Large intestine (tissue), 12 donors: ENCODE results near the gene UGT2B17. TPM values are rescaled to one million over a fixed set of nuclear protein-coding genes. Genes with fewer than 3 reads are reported as not detected.
"Not testable (repeated sequence)": the region's sequence is repeated elsewhere in the genome, so short reads cannot be mapped to it uniquely, and the experiment has no call there.

Experiments used
- DNase-seq, 2 donors: peaks; one replicate each; pipeline versions ENCODE4 v3.0.0 to v3.0.0-alpha.2; 2013
- H3K27ac ChIP-seq: one replicate; pipeline ENCODE4 v1.5.1; 2013; ENCODE audit warnings: low read length
- H3K27me3 ChIP-seq: 2 replicates; pipeline ENCODE4 v1.6.1; 2013; ENCODE audit warnings: low read length; ENCODE audit not compliant: control insufficient read depth, insufficient read depth
- H3K36me3 ChIP-seq: 2 replicates; pipeline ENCODE4 v1.6.1; 2013; ENCODE audit warnings: low read length; ENCODE audit not compliant: control insufficient read depth, insufficient read depth
- H3K4me1 ChIP-seq: one replicate; pipeline ENCODE4 v1.6.1; 2013; ENCODE audit warnings: low read length; ENCODE audit not compliant: control insufficient read depth, insufficient read depth
- H3K4me3 ChIP-seq: one replicate; pipeline ENCODE4 v1.5.1; 2013; ENCODE audit warnings: low read length
- H3K9me3 ChIP-seq: one replicate; pipeline ENCODE4 v1.6.1; 2013; ENCODE audit warnings: mild to moderate bottlenecking, low read depth, low read length, moderate library complexity; ENCODE audit not compliant: control insufficient read depth
- WGBS: methylation state at CpG from one replicate; pipeline ENCODE4 v1.1.5; 2013; ENCODE audit warnings: low lambda C conversion rate; ENCODE audit not compliant: insufficient coverage; 5-methylcytosine and 5-hydroxymethylcytosine counted together
- long read RNA-seq, 11 donors: transcript quantifications; one replicate each; lab custom pipeline, GENCODE V29; 2026
- polyA plus RNA-seq: library from polyadenylated mRNA; unstranded; fragments of 120-200 nt; gene quantifications from one replicate; pipeline ENCODE4 v1.2.1, GENCODE V29; 2013

UGT2B17 gene
- 287 TPM for polyA plus RNA-seq
- long read RNA-seq, donor 1, transcript UGT2B17-201 (6 exons, 2,077 nt), result major isoform, 42 of 50 reads
- long read RNA-seq, donor 1, partial matches to known transcripts, result 8 of 50 reads
- long read RNA-seq, donor 1, other reads (novel, unspliced or antisense), result 0 of 50 reads
- long read RNA-seq, donor 2, transcript UGT2B17-201 (6 exons, 2,077 nt), result major isoform, 63 of 75 reads
- long read RNA-seq, donor 2, partial matches to known transcripts, result 7 of 75 reads
- long read RNA-seq, donor 2, other reads (novel, unspliced or antisense), result 5 of 75 reads
- long read RNA-seq, donor 3, transcript UGT2B17-201 (6 exons, 2,077 nt), result major isoform, 155 of 329 reads
- long read RNA-seq, donor 3, partial matches to known transcripts, result 164 of 329 reads
- long read RNA-seq, donor 3, other reads (novel, unspliced or antisense), result 10 of 329 reads
- long read RNA-seq, donor 4, transcript UGT2B17-201 (6 exons, 2,077 nt), result major isoform, 28 of 34 reads
- long read RNA-seq, donor 4, partial matches to known transcripts, result 6 of 34 reads
- long read RNA-seq, donor 4, other reads (novel, unspliced or antisense), result 0 of 34 reads
- long read RNA-seq, donor 5, transcript UGT2B17-201 (6 exons, 2,077 nt), result major isoform, 85 of 93 reads
- long read RNA-seq, donor 5, partial matches to known transcripts, result 8 of 93 reads
- long read RNA-seq, donor 5, other reads (novel, unspliced or antisense), result 0 of 93 reads
- long read RNA-seq, donor 6, result 0 reads
- long read RNA-seq, donor 7, transcript UGT2B17-201 (6 exons, 2,077 nt), result major isoform, 55 of 67 reads
- long read RNA-seq, donor 7, partial matches to known transcripts, result 12 of 67 reads
- long read RNA-seq, donor 7, other reads (novel, unspliced or antisense), result 0 of 67 reads
- long read RNA-seq, donor 8, transcript UGT2B17-201 (6 exons, 2,077 nt), result major isoform, 129 of 189 reads
- long read RNA-seq, donor 8, partial matches to known transcripts, result 60 of 189 reads
- long read RNA-seq, donor 8, other reads (novel, unspliced or antisense), result 0 of 189 reads
- long read RNA-seq, donor 9, transcript UGT2B17-201 (6 exons, 2,077 nt), result major isoform, 84 of 110 reads
- long read RNA-seq, donor 9, partial matches to known transcripts, result 20 of 110 reads
- long read RNA-seq, donor 9, other reads (novel, unspliced or antisense), result 6 of 110 reads
- long read RNA-seq, donor 10, transcript UGT2B17-201 (6 exons, 2,077 nt), result major isoform, 119 of 158 reads
- long read RNA-seq, donor 10, partial matches to known transcripts, result 39 of 158 reads
- long read RNA-seq, donor 10, other reads (novel, unspliced or antisense), result 0 of 158 reads
- long read RNA-seq, donor 11, transcript UGT2B17-201 (6 exons, 2,077 nt), result major isoform, 26 of 47 reads
- long read RNA-seq, donor 11, partial matches to known transcripts, result 21 of 47 reads
- long read RNA-seq, donor 11, other reads (novel, unspliced or antisense), result 0 of 47 reads

DNA sequence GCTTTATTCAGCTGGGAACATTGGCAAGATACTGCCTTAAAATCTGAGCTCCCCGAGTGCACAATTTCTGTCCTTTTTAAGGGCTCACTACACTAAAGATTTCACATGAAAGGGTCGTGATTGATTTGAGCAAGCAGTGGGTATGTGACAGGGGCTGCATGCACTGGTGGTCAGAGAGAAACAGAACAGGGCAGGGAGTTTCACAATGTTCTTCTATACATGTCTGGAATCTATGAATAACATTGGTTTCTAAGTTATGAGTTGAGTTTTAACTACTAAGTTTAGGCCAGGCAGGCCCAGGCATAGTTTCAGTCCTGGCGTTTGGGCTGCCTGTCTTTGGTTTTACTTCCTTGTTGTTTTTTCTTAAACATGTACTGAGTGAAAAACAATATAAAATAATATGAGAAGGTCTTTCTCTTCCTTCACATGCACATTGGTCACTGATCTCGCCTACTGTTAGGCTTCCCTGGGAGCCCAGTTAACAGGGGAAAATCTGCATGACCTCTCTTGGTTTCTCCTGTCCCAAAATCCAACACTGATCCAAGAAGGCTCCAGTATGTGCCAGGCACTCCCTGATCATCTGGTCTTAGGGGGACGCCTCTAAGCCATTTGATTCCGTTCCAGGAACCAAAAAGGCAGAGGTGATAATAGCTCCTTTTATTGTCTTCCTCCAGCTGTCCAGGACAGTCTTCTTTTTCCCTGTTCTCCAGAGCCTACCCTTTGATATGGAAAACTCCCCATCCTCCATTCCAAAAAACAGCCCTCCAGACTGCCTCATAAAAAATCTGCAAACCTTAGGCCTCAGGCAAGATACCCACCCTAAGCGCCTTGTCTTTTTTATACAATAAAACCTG, at the start of gene UGT2B17:
Gene UGT2B17 (minus strand): TSS at position 51 of the 854 bp plus-strand sequence. CDS start 7,838 bp downstream, outside the sequence.
- no peaks in the 10 kb centered on the region for H3K4me1 ChIP-seq
- no peak within 1 kb of the TSS for H3K4me3 ChIP-seq
- no peaks in the 10 kb centered on the region for H3K9me3 ChIP-seq
- WGBS, result 100% methylated on average over 1 of the region's 7 CpGs
- H3K27ac ChIP-seq, result no peak within 1 kb of the TSS
- no peak for DNase-seq
- H3K27me3 ChIP-seq, result no peaks in the 10 kb centered on the region
- H3K36me3 ChIP-seq, result no peaks in the 10 kb centered on the region

- not testable (repeated sequence) for H3K4me3 ChIP-seq, H3K27ac ChIP-seq, DNase-seq, H3K36me3 ChIP-seq, H3K9me3 ChIP-seq, H3K4me1 ChIP-seq, H3K27me3 ChIP-seq
- no CpG with 5 or more reads among the region's 2 CpGs for WGBS
Observed at GRCh38 chr4:68622731-68623130, 46.6 kb upstream of the UGT2B17 start.

- no peaks in the 10 kb centered on the region for H3K27me3 ChIP-seq
- H3K27ac ChIP-seq, result no peak overlapping the region
- H3K4me3 ChIP-seq, result no peak overlapping the region
- H3K36me3 ChIP-seq, result no peaks in the 10 kb centered on the region
- no peaks in the 10 kb centered on the region for H3K9me3 ChIP-seq
- no peaks in the 10 kb centered on the region for H3K4me1 ChIP-seq
- no peak for DNase-seq
Observed at GRCh38 chr4:68617003-68617698, 41.0 kb upstream of the UGT2B17 start.

- H3K9me3 ChIP-seq, result no peaks in the 10 kb centered on the region
- H3K4me1 ChIP-seq, result no peaks in the 10 kb centered on the region
- no peak for DNase-seq
- no peak overlapping the region for H3K4me3 ChIP-seq
- no peaks in the 10 kb centered on the region for H3K27me3 ChIP-seq
- WGBS, result no CpG with 5 or more reads among the region's 11 CpGs
- H3K27ac ChIP-seq, result no peak overlapping the region
- H3K36me3 ChIP-seq, result no peaks in the 10 kb centered on the region
Observed at GRCh38 chr4:68615699-68616422, 39.7 kb upstream of the UGT2B17 start.

GRCh38 chr4:68613752-68614151, 37.6 kb upstream of the UGT2B17 start:
- WGBS, result no CpG with 5 or more reads among the region's 1 CpG
- Histone ChIP-seq H3K27me3 (no peaks in the 10 kb centered on the region), H3K4me1 (no peaks in the 10 kb centered on the region), H3K4me3 (no peak overlapping the region), H3K9me3 (no peaks in the 10 kb centered on the region), H3K36me3 (no peaks in the 10 kb centered on the region), H3K27ac (no peak overlapping the region)
- no peak for DNase-seq

GRCh38 chr4:68606240-68606639, 30.1 kb upstream of the UGT2B17 start:
- no peak overlapping the region for H3K27ac ChIP-seq
- no peaks in the 10 kb centered on the region for H3K4me1 ChIP-seq
- no peaks in the 10 kb centered on the region for H3K36me3 ChIP-seq
- H3K4me3 ChIP-seq, result no peak overlapping the region
- no peaks in the 10 kb centered on the region for H3K27me3 ChIP-seq
- WGBS, result no CpG with 5 or more reads among the region's 1 CpG
- H3K9me3 ChIP-seq, result no peaks in the 10 kb centered on the region
- DNase-seq, result no peak

- Histone ChIP-seq H3K4me3 (no peak overlapping the region), H3K36me3 (no peaks in the 10 kb centered on the region), H3K9me3 (no peaks in the 10 kb centered on the region), H3K27ac (no peak overlapping the region), H3K4me1 (no peaks in the 10 kb centered on the region), H3K27me3 (no peaks in the 10 kb centered on the region)
- no CpG with 5 or more reads among the region's 3 CpGs for WGBS
- no peak for DNase-seq
Observed at GRCh38 chr4:68599150-68599549, 23.0 kb upstream of the UGT2B17 start.

DNA sequence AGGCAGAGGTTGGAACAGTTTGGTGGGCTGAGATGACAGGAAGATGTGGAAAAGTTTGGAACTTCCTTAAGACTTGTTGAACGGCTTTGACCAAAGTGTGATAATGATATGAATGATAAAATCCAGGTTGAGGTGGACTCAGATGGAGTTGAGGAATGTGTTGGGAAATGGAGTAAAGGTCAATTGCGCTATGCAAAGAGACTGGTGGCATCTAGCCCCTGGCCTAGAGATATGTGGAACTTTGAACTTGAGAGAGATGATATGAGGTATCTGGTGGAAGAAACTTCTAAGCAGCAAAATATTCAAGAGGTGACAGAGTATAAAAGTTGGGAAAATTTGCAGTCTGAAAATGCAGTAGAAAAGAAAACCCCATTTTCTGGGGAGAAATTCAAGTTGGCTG, 21.4 kb upstream of the UGT2B17 start:
- Histone ChIP-seq H3K36me3 (no peaks in the 10 kb centered on the region), H3K27ac (no peak overlapping the region), H3K4me1 (no peaks in the 10 kb centered on the region), H3K9me3 (no peaks in the 10 kb centered on the region), H3K4me3 (no peak overlapping the region), H3K27me3 (no peaks in the 10 kb centered on the region)
- WGBS, result no CpG with 5 or more reads among the region's 2 CpGs
- DNase-seq, result peak; percentile 64 to 87

DNA sequence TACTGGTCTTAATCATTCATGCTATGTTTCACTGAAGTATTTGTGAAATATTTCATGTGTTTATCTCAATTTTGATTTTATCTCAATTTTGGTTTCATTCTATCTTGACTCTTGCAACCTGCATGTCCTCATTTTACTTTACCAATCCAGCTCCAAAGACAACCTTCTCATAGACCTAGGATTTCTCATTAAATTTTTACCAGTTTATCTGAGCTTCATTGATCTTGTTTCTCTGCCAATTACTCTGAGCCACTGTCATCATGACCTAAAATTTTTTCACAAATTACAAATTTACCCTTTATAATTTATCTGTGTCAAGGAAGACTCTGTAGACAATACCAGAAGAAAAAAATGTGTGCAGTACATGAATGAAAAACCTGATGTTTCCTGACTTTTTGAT, 18.6 kb upstream of the UGT2B17 start:
- no peaks in the 10 kb centered on the region for H3K9me3 ChIP-seq
- H3K36me3 ChIP-seq, result no peaks in the 10 kb centered on the region
- no peaks in the 10 kb centered on the region for H3K4me1 ChIP-seq
- H3K4me3 ChIP-seq, result no peak overlapping the region
- no peaks in the 10 kb centered on the region for H3K27me3 ChIP-seq
- H3K27ac ChIP-seq, result no peak overlapping the region
- DNase-seq, result no peak
